HG03025 (cell line): Measurements from ENCODE around the gene GALNT2.

ENCODE experiments used
- ATAC-seq: cut with Tn5 transposase; IDR thresholded peaks from one replicate; pipeline ENCODE4 v1.9.1; 2021; ENCODE audit warnings: mild to moderate bottlenecking, moderate library complexity; ENCODE audit not compliant: unreplicated experiment, low FRiP score

Gene GALNT2

GRCh38 chr1:230219174-230220067, 152.4 kb downstream of the GALNT2 start:
- ATAC-seq: no peak

GRCh38 chr1:230220478-230220877, 153.4 kb downstream of the GALNT2 start:
- no peak for ATAC-seq

GRCh38 chr1:230220907-230221306, 153.9 kb downstream of the GALNT2 start:
- ATAC-seq: no peak

DNA sequence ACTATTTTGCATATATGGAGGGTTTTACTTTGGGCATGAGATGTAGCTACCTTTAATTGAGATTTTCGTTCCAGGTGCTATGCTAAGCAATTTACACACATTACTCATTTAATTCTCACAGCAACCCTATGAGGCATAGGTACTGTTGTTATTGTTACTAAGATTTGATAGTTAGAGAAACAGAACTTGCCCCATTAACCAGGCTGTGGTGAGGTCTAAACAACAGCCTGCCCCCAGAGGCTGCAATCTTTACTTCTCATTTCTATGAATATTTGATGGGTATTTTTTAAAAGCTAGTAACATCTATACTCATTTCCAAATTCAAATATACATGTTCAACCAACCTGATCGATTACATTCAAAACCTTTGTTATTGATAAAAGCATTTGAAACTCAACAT, 155.6 kb downstream of the GALNT2 start:
- ATAC-seq: no peak

DNA sequence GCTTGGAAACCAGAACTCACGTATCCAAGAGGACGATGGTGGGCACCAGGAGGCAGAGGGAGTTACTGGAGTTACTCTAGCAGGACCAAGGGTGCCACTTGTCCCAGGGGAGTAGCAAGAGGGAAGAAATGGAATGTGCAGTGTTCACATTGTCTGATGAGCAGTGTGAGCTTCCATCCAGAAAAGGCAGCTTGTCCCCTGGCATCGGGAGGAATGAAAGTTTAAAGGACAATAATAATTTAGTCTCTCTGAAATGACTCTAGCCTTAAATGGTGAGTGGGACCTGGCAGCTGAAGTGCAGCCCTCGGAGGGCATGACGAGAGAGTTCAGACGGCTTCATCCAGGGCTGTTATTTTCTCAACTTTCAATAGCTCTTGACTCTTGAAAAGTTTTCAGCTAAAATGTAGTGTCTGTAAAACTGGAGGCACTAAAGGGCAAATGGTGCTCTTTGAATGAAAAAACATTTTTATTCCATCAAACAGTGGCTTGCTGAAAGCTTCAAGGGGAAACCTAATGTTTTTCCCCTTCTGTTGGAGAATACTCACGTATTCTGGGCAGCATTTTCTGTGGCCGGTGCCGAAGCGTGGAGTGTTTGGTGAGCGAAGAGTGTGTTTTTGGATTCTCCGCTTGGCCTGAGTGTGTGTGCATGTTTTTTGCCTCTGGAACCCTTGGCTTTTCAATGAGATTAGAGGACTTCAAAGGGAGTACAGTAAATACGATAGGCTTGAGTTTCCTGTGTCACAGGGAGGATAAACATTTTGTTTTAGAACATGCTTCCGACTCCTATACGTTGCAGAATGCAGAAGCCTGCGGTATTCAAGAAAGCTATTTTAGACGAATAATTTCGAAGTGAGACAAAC, 157.3 kb downstream of the GALNT2 start:
- ATAC-seq: no peak

DNA sequence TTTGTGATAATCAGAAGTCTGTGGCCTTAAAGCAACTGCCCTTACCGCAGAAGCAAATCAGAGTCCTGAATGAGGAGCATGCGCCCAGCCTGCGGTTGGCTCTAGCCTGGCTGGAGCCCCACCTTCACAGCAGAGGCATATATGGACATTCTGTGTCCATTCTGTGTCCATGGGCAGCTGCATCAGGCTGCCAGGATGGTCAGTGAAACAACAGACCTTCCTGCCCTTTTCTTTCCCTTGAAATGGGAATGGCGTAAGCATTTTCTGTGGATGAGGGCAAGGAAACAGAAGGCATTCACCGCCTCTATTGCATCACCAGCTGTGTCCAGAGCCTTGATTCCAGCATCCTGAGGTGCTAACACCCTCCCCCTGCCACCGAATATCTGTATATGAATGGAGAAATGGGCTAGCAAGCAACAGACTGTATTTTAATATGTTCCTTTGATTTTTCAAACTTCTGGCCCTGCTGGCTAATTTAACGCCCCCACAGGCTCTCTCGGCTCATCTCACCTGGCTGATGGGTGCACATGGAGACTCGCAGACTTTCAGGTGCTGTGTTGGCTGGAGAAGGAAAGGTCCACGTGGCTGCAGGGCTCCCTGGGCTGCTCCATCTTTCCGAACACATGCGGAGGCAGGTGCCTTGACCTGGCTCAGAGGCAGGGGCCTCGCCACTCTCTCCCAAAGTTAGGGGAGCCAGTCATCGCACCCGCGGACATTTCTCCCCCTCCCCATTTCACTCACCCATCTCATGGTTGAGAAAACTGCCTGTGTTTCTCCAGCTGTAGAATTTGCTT, 159.2 kb downstream of the GALNT2 start:
- no peak for ATAC-seq

DNA sequence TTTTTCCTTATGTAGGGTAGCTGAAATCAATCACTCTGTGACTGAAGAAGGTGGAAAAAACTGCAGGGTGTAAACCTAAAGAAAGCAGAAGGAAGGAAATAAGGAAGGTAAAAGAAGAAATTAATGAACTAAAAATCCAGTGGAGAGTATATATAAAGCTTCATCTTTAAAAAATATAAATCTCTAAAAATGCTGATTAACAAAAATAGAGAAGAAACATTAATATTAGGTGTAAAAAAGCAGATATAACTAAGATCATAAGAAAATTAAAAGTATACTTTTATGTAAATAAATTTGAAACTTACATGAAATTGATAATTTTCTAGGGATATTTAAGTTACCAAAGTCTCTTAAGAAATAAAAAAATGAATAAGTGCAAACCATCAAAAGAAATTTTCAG, 159.8 kb downstream of the GALNT2 start:
- ATAC-seq: no peak

GRCh38 chr1:230228236-230228897, 161.3 kb downstream of the GALNT2 start:
- ATAC-seq: no peak

GRCh38 chr1:230230273-230230672, 163.2 kb downstream of the GALNT2 start:
- no peak for ATAC-seq

- no peak for ATAC-seq
These were observed 164.1 kb downstream of the GALNT2 start for GRCh38 chr1:230230948-230231773.

DNA sequence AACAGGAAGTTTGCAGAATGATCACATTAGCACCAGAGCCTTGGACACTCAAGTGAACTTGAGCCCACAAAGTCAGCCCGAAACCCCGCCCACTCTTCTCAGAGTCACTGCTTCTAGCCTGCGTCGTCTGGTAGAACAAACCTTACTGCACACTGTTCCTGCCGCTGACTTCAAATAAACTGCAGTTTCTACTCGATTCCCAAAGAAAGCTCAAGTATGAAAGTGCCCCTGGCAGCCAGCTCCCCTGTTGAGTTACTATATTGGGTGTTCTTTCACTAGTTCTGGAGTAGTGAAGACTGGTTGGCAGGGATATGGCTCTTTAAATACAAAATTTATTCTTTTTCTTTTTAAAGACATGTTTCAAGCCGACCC, 164.7 kb downstream of the GALNT2 start:
- ATAC-seq: no peak

- ATAC-seq: no peak
These were observed 165.3 kb downstream of the GALNT2 start for GRCh38 chr1:230232371-230232771.

DNA sequence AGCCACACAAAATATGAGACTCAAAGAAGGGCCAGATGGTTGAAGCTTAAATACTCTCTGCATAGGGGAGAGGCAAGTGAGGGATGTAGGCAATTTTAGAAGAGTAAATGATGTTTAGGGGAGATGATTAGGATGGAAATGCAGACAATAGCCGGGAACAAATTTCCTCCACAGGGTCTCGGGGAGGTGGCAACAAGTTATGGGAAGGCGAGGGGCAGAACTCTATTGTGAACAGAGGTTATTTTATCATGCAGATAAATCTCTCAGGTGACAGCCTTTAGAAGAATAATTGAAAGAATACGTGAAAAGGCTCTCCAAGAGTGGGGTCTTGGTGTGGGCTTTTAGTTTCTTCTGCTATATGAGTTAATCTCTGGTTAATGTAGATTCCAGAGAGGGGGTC, 166.7 kb downstream of the GALNT2 start:
- ATAC-seq: no peak

DNA sequence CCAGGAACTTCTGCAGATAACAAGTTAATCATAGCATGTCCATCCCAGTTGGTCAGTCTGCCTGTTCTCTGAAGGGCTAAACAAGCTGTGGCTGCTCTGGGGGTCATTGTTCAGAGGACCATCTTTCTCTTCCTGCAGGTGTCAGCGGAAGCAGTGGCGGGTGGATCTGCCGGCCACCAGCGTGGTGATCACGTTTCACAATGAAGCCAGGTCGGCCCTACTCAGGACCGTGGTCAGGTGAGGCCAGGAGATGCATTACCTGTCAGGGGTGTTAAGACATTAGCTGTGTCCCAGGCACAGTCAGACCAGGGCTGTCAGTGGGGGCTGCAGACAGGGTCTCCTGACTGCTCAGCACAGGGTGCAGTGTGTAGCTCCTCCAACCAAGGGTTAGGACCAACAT, 168.8 kb downstream of the GALNT2 start:
- ATAC-seq: no peak

GRCh38 chr1:230236301-230237008, 169.4 kb downstream of the GALNT2 start:
- ATAC-seq: no peak

- no peak for ATAC-seq
These were observed 170.0 kb downstream of the GALNT2 start for GRCh38 chr1:230237009-230237370.

GRCh38 chr1:230237805-230238204, 170.8 kb downstream of the GALNT2 start:
- no peak for ATAC-seq

DNA sequence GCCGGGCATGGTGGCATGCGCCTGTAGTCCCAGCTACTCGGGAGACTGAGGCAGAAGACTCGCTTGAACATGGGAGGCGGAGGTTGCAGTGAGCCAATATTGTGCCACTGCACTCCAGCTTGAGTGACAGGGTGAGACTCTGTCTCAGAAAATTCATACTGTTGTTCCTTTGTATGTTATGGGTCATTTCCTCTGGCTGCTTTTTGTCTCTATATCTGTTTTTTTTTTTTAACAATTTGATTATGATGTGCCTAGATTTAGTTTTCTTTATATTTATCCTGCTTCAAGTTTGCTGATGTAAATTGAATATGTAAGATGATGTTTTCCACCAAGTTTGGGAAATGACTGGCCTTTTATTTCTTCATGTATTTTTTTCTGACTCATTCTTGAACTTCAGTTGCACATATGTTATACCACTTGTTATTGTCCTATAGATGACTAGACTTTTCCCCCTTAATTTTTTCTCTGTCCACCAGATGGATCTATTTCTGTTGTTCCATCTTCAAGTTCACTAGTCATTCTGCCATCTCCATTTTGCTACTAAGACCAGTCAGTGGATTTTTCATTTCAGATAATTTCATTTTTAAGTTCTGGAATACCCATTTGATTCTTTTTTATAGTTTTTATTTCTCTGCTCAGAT, 173.5 kb downstream of the GALNT2 start:
- ATAC-seq: no peak
